Kidney (tissue), 14 donors: ENCODE results near the gene SUSD4. TPM values are rescaled to one million over a fixed set of nuclear protein-coding genes. Genes with fewer than 3 reads are reported as not detected.

Experiments used
- DNase-seq, 5 donors: peaks; one replicate each; pipeline ENCODE4 v3.0.0-alpha.2; 2013 to 2020
- FAIRE-seq: peaks from 2 replicates; lab custom pipeline; 2012; peaks lifted over from hg19 to GRCh38; lab: Jason Lieb, UNC
- H3K27ac ChIP-seq, 2 donors: one replicate each; pipeline ENCODE4 v1.7.0; 2013; ENCODE audit warnings: low read depth in 2 of 2, low read length in 2 of 2, inconsistent platforms in 1 of 2
- H3K27me3 ChIP-seq: one replicate; pipeline ENCODE4 v1.7.1; 2013; ENCODE audit warnings: low read length, inconsistent platforms; ENCODE audit not compliant: control insufficient read depth, insufficient read depth
- H3K36me3 ChIP-seq, 3 donors: one replicate each; pipeline versions ENCODE4 v1.7.0 to v1.7.1; 2013; ENCODE audit warnings: low read length in 3 of 3, control low read depth in 1 of 3, inconsistent platforms in 1 of 3; ENCODE audit not compliant: insufficient read depth in 3 of 3, control insufficient read depth in 2 of 3
- H3K4me1 ChIP-seq, 3 donors: one replicate each; pipeline versions ENCODE4 v1.7.0 to v1.7.1; 2013; ENCODE audit warnings: low read length in 3 of 3, inconsistent platforms in 1 of 3, low read depth in 1 of 3; ENCODE audit not compliant: control insufficient read depth in 2 of 3, insufficient read depth in 2 of 3
- H3K4me3 ChIP-seq, 3 donors: one replicate each; pipeline versions ENCODE4 v1.7.0 to v1.8.1; 2013; ENCODE audit warnings: low read length in 3 of 3, control low read depth in 1 of 3, inconsistent platforms in 1 of 3
- H3K9ac ChIP-seq, 3 donors: one replicate each; pipeline versions ENCODE4 v1.7.0 to v1.7.1; 2013; ENCODE audit warnings: low read length in 3 of 3, control low read depth in 1 of 3, inconsistent platforms in 1 of 3
- H3K9me3 ChIP-seq, 3 donors: one replicate each; pipeline versions ENCODE4 v1.7.0 to v1.7.1; 2013; ENCODE audit warnings: low read length in 3 of 3, control low read depth in 1 of 3, inconsistent platforms in 1 of 3; ENCODE audit not compliant: control insufficient read depth in 2 of 3, insufficient read depth in 1 of 3
- CTCF ChIP-seq: IDR thresholded peaks from 3 replicates; pipeline ENCODE4 v1.5.1; 2012; ENCODE audit warnings: mild to moderate bottlenecking, moderate library complexity, borderline replicate concordance; ENCODE audit not compliant: insufficient read depth; ENCODE audit errors: extremely low read depth
- intact Hi-C: fragments of 100-400 bp; cut with DNase I; formaldehyde crosslinking; loops from one replicate; pipeline ENCODE4 v1.11.1; 2022
- polyA plus RNA-seq: library from polyadenylated mRNA; stranded (reverse); fragments of 350-450 nt; fragmentation: Illumina TruSeq; extraction: RNeasy Lipid Tissue Mini Kit (QIAGEN cat#74804); gene quantifications from one replicate; pipeline ENCODE4 v1.2.3, GENCODE V29; 2014; ENCODE audit warnings: low read depth, low replicate concordance; ENCODE audit not compliant: insufficient read depth
- total RNA-seq: library from RNA; stranded (reverse); fragmentation: NEBNext Ultra II Directional; extraction: Animal tissue kit (Norgen Biotek cat#: 25700); gene quantifications from one replicate; pipeline ENCODE4 v1.2.1, GENCODE V29; 2021
- donor health status: control.
- donor health status: control.
- donor health status: control.
- donor health status: control.
- donor health status: control.
- donor health status: DM: yes; HTN: yes; CAD: no.
- donor health status: Normal renal cell carcinoma (clear cell type).

The SUSD4 gene
- total and polyA plus RNA-seq, 2 donors from 2014 or later, result 14.0 to 23.7 TPM

DNA sequence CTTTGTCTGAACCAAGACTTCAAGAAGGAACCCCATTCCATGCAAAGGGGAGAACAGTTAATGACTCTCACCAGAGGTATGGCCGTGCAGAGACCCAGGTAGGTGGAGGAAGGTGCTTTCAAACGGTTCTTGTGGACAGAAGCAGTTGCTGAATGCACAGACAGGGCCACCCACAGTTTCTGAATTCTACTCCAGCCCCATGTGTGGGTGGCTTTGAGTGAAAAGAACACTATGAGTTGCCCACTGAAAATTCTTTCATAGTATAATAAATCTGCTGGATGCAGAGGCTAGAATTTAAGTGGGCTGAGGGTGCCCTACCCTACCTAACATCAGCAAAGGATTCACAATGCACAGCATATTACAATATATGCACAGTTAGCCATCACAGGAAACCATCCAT is 22.0 kb upstream of the SUSD4 start:
- Histone ChIP-seq H3K36me3 (no peaks in the 10 kb centered on the region), H3K27me3 (no peaks in the 10 kb centered on the region)
- no peak for TF ChIP-seq CTCF

GRCh38 chr1:223378754-223379153 is 14.8 kb upstream of the SUSD4 start:
- DNase-seq (no peak), FAIRE-seq (no peak)
- H3K4me3 ChIP-seq, result no peak overlapping the region
- H3K4me1 ChIP-seq, result no peaks in the 10 kb centered on the region
- no peak for TF ChIP-seq CTCF
- intact Hi-C loops, result no loop called here
- H3K36me3 ChIP-seq, result no peaks in the 10 kb centered on the region
- no peak overlapping the region for H3K9ac ChIP-seq
- H3K9me3 ChIP-seq, result no peaks in the 10 kb centered on the region
- H3K27me3 ChIP-seq, result no peaks in the 10 kb centered on the region
- H3K27ac ChIP-seq, result no peak overlapping the region

More for the DNA sequence above, 22.0 kb upstream of the SUSD4 start:
- Histone ChIP-seq H3K4me3 (no peak overlapping the region), H3K27ac (no peak overlapping the region), H3K9me3 (no peaks in the 10 kb centered on the region), H3K4me1 (no peaks in the 10 kb centered on the region), H3K9ac (no peak overlapping the region)
- intact Hi-C loops, result no loop called here
- FAIRE-seq, result no peak
- DNase-seq, result no peak

- no peak overlapping the region for H3K27ac ChIP-seq
- TF ChIP-seq CTCF, result no peak
- no peaks in the 10 kb centered on the region for H3K4me1 ChIP-seq
Measured at GRCh38 chr1:223374064-223374610, 10.2 kb upstream of the SUSD4 start.

More at GRCh38 chr1:223374064-223374610, 10.2 kb upstream of the SUSD4 start:
- Histone ChIP-seq H3K9me3 (no peaks in the 10 kb centered on the region), H3K9ac (no peak overlapping the region), H3K27me3 (no peaks in the 10 kb centered on the region), H3K36me3 (no peaks in the 10 kb centered on the region), H3K4me3 (no peak overlapping the region)
- DNase-seq, result no peak
- no peak for FAIRE-seq
- intact Hi-C loops, result no loop called here
